Measurements from ENCODE around the gene CYP4F2.
"Not testable (repeated sequence)": the region's sequence is repeated elsewhere in the genome, so short reads cannot be mapped to it uniquely, and the experiment has no call there.

GRCh38 chr19:15828611-15829305 lies 69.1 kb downstream of the CYP4F2 start:
- not testable (repeated sequence) for TF ChIP-seq CTCF (IDR thresholded peaks at IDR 0.05 in 4 of 5, conservative IDR thresholded peaks at IDR 0.05 in 1 of 5); POLR2A (IDR thresholded peaks at IDR 0.05)
